A673 (cell line): ENCODE measurements around the gene RNFT2.
"Not testable (repeated sequence)": the region's sequence is repeated elsewhere in the genome, so short reads cannot be mapped to it uniquely, and the experiment has no call there.

Source experiments
- CTCF ChIP-seq: fragments of 300-800, 200-600 bp; sonication (generic); conservative IDR thresholded peaks from 2 replicates; pipeline ENCODE4 v1.5.1; 2017; ENCODE audit warnings: low read depth, mild to moderate bottlenecking, antibody characterized with exemption, low read length, moderate library complexity, mixed read lengths
- EZH2 ChIP-seq: fragments of 200-600 bp; sonication (generic); IDR thresholded peaks from 2 replicates; pipeline ENCODE4 v1.6.1; 2017; ENCODE audit warnings: borderline replicate concordance, low read depth, mild to moderate bottlenecking, mixed read lengths, antibody characterized with exemption, low read length; ENCODE audit not compliant: poor library complexity, severe bottlenecking

GRCh38 chr12:116789562-116789961 is 51.4 kb downstream of the RNFT2 start:
- TF ChIP-seq CTCF, EZH2: not testable (repeated sequence)
